Natural killer cell (primary cell): Measurements from ENCODE around the gene HACD4. TPM values are rescaled to one million over a fixed set of nuclear protein-coding genes. Genes with fewer than 3 reads are reported as not detected.

Experiments
- ATAC-seq, 3 donors: fragments of 150-1000 bp in 2 of 3; fragments of 200-7000 bp in 1 of 3; cut with Tn5 transposase; 1 replicate in 1 of 3; 2 replicates in 2 of 3; pipeline ENCODE4 v1.10.0; 2021; ENCODE audit warnings: mild to moderate bottlenecking in 2 of 3, moderate library complexity in 2 of 3
- DNase-seq, 2 donors: peaks; one replicate each; pipeline versions ENCODE4 v3.0.0 to v3.0.0-alpha.2; 2013 to 2021; ENCODE audit warnings: mixed read lengths in 1 of 2
- H3K27ac ChIP-seq: one replicate; pipeline ENCODE4 v1.5.1; 2013; ENCODE audit warnings: mild to moderate bottlenecking, low read length
- H3K27me3 ChIP-seq: one replicate; pipeline ENCODE4 v1.6.1; 2013; ENCODE audit warnings: low read length; ENCODE audit not compliant: control insufficient read depth, insufficient read depth
- H3K36me3 ChIP-seq: one replicate; pipeline ENCODE4 v1.6.1; 2013; ENCODE audit warnings: low read length; ENCODE audit not compliant: control insufficient read depth, insufficient read depth
- H3K4me1 ChIP-seq: one replicate; pipeline ENCODE4 v1.6.1; 2013; ENCODE audit warnings: low read length; ENCODE audit not compliant: control insufficient read depth, insufficient read depth
- H3K4me3 ChIP-seq: one replicate; pipeline ENCODE4 v1.5.1; 2013; ENCODE audit warnings: low read length
- H3K9me3 ChIP-seq: one replicate; pipeline ENCODE4 v1.6.1; 2013; ENCODE audit warnings: low read length; ENCODE audit not compliant: control insufficient read depth, insufficient read depth
- H3K27ac Mint-ChIP-seq, 2 donors: one replicate each; pipeline ENCODE4 v1.8.0; 2022; ENCODE audit warnings: mild to moderate bottlenecking in 2 of 2, mixed read lengths in 2 of 2, moderate library complexity in 1 of 2
- H3K27me3 Mint-ChIP-seq, 2 donors: one replicate each; pipeline ENCODE4 v1.8.0; 2022; ENCODE audit warnings: low read depth in 2 of 2, mixed read lengths in 2 of 2
- H3K36me3 Mint-ChIP-seq: one replicate; pipeline ENCODE4 v1.8.0; 2022; ENCODE audit warnings: mixed read lengths
- H3K4me1 Mint-ChIP-seq, 2 donors: one replicate each; pipeline ENCODE4 v1.8.0; 2022; ENCODE audit warnings: mixed read lengths in 2 of 2
- H3K4me3 Mint-ChIP-seq: one replicate; pipeline ENCODE4 v1.8.0; 2022; ENCODE audit warnings: mild to moderate bottlenecking, moderate library complexity, mixed read lengths
- H3K9me3 Mint-ChIP-seq, 2 donors: one replicate each; pipeline ENCODE4 v1.8.0; 2022; ENCODE audit warnings: mixed read lengths in 2 of 2
- CTCF ChIP-seq: fragments of 200-600 bp; IDR thresholded peaks from one replicate; pipeline ENCODE4 v1.8.0; 2022; ENCODE audit warnings: antibody characterized with exemption
- WGBS: methylation state at CpG from one replicate; pipeline ENCODE4 v1.1.7; 2013; ENCODE audit warnings: missing lambda C conversion rate; ENCODE audit not compliant: insufficient coverage; 5-methylcytosine and 5-hydroxymethylcytosine counted together
- intact Hi-C: fragments of 100-400 bp; cut with micrococcal nuclease; formaldehyde crosslinking; loops from one replicate; pipeline ENCODE4 v1.14.2; 2022
- total RNA-seq, 4 donors: library from RNA; stranded (reverse); fragments of 120-200 nt in 1 of 4; gene quantifications; one replicate each; pipeline versions ENCODE4 v1.2.3 to v1.2.4, GENCODE V29; 2013 to 2022

HACD4 gene
- total RNA-seq, 3 donors from 2014 or later (not counting 1 experiment from before 2014, with no cell fraction given), result 14.0 to 16.5 (median 14.4) TPM

GRCh38 chr9:21043841-21044240 lies 12.4 kb upstream of the HACD4 start:
- 100% methylated on average over 3 of the region's 3 CpGs for WGBS
- no peaks in the 10 kb centered on the region for H3K36me3 ChIP-seq
- no peaks in the 10 kb centered on the region for H3K9me3 Mint-ChIP-seq
- no peaks in the 10 kb centered on the region for H3K27me3 ChIP-seq
- no peak overlapping the region for H3K27ac ChIP-seq
- TF ChIP-seq CTCF, result no peak
- H3K4me1 ChIP-seq, result peaks cover 5% of the 10 kb centered on the region
- no peaks in the 10 kb centered on the region for H3K9me3 ChIP-seq
- H3K4me1 Mint-ChIP-seq, result peaks cover 13 to 19% of the 10 kb centered on the region in 2 donors
- no peaks in the 10 kb centered on the region for H3K36me3 Mint-ChIP-seq
- no peak for DNase-seq
- no peak for ATAC-seq
- peaks cover 0 to 5% of the 10 kb centered on the region in 2 donors for H3K27me3 Mint-ChIP-seq
- H3K27ac Mint-ChIP-seq, result no peak overlapping the region
- H3K4me3 Mint-ChIP-seq, result no peak overlapping the region
- no peak overlapping the region for H3K4me3 ChIP-seq
- intact Hi-C loops, result no loop called here

- Histone ChIP-seq H3K27ac (no peak overlapping the region), H3K4me3 (no peak overlapping the region), H3K36me3 (no peaks in the 10 kb centered on the region), H3K9me3 (no peaks in the 10 kb centered on the region), H3K4me1 (peaks cover 5% of the 10 kb centered on the region), H3K27me3 (no peaks in the 10 kb centered on the region)
- no peaks in the 10 kb centered on the region for H3K27me3 Mint-ChIP-seq
- H3K36me3 Mint-ChIP-seq, result no peaks in the 10 kb centered on the region
- H3K4me1 Mint-ChIP-seq, result peaks cover 10 to 17% of the 10 kb centered on the region in 2 donors
- no peak for DNase-seq
- no peak for TF ChIP-seq CTCF
- H3K4me3 Mint-ChIP-seq, result no peak overlapping the region
- no peaks in the 10 kb centered on the region for H3K9me3 Mint-ChIP-seq
- no peak overlapping the region for H3K27ac Mint-ChIP-seq
- WGBS, result 91% methylated on average over 3 of the region's 4 CpGs
- no peak for ATAC-seq
- intact Hi-C loops, result no loop called here
Measured at GRCh38 chr9:21042466-21042865, 11.0 kb upstream of the HACD4 start.

DNA sequence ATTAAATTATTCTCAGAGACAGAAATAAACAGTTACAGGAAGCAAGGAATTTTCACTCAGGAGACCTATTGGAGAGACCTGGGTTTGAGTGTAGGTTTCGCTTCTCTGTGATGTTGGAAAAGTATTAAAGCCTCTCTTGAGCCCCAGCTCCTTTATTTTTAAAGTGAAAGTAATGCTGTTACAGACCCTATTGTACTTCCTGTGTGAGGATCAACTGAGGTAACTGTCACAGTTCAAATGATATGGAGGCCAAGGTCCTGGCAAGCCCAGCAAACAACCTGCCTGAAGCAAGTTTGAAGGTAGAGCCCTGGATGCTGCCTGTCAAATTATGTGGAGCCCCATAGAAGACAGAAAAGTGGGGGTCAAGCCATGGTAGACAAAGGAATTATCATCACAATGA lies 7.9 kb upstream of the HACD4 start:
- Mint-ChIP-seq H3K4me1 (peaks cover 7 to 13% of the 10 kb centered on the region in 2 donors), H3K4me3 (peak overlapping the region; percentile 21), H3K27ac (peak overlapping the region; percentile 26 to 59), H3K36me3 (no peaks in the 10 kb centered on the region), H3K9me3 (no peaks in the 10 kb centered on the region), H3K27me3 (no peaks in the 10 kb centered on the region)
- H3K9me3 ChIP-seq, result no peaks in the 10 kb centered on the region
- no peak for TF ChIP-seq CTCF
- DNase-seq (peak in 1 of 2 donors; percentile 11), ATAC-seq (peak in 2 of 3 donors; percentile 40 to 49)
- H3K4me3 ChIP-seq, result no peak overlapping the region
- intact Hi-C loops, result no loop called here
- H3K27me3 ChIP-seq, result no peaks in the 10 kb centered on the region
- 83% methylated on average over 1 of the region's 1 CpG for whole genome bisulfite sequencing
- peaks cover 5% of the 10 kb centered on the region for H3K4me1 ChIP-seq
- H3K36me3 ChIP-seq, result no peaks in the 10 kb centered on the region
- H3K27ac ChIP-seq, result no peak overlapping the region

DNA sequence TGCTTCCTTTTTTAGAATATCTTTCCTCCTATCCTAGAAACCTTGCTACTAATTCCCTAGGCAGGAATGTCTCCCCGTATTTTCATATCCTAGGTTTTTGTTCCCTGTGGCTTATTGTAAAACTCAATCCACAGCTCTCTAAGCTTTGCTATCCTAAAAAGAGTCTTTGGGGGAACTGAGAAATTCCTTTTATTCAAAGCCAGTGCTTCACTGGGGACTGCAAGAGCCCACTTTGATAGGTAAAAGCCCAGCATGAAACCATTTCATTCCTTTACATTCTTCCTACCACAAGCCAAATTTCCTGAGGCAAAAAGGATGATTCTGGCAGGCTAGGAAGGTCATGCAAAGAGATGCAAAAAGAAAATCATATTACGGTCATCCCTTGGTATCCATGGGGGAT lies 5.8 kb upstream of the HACD4 start:
- no peak for ATAC-seq

More for the DNA sequence above, 5.8 kb upstream of the HACD4 start:
- Histone ChIP-seq H3K36me3 (no peaks in the 10 kb centered on the region), H3K27me3 (no peaks in the 10 kb centered on the region), H3K9me3 (no peaks in the 10 kb centered on the region), H3K4me1 (peaks cover 6% of the 10 kb centered on the region), H3K4me3 (no peak overlapping the region), H3K27ac (no peak overlapping the region)
- no peak for DNase-seq
- intact Hi-C loops, result no loop called here
- TF ChIP-seq CTCF, result no peak
- H3K4me3 Mint-ChIP-seq, result no peak overlapping the region
- H3K4me1 Mint-ChIP-seq, result peaks cover 21 to 23% of the 10 kb centered on the region in 2 donors
- no peaks in the 10 kb centered on the region for H3K36me3 Mint-ChIP-seq
- no peaks in the 10 kb centered on the region for H3K9me3 Mint-ChIP-seq
- 96% methylated on average over 2 of the region's 2 CpGs for WGBS
- no peak overlapping the region for H3K27ac Mint-ChIP-seq
- H3K27me3 Mint-ChIP-seq, result no peaks in the 10 kb centered on the region
